Measurements from ENCODE around the gene CUBN. TPM values are rescaled to one million over a fixed set of nuclear protein-coding genes. Genes with fewer than 3 reads are reported as not detected.

Gene CUBN
- total RNA-seq: 10 to 100 TPM in 1 of 8 experiments, 1 to 10 TPM in 5, under 1 TPM in 2; 0.58 to 23.2 (median 1.4) TPM

DNA sequence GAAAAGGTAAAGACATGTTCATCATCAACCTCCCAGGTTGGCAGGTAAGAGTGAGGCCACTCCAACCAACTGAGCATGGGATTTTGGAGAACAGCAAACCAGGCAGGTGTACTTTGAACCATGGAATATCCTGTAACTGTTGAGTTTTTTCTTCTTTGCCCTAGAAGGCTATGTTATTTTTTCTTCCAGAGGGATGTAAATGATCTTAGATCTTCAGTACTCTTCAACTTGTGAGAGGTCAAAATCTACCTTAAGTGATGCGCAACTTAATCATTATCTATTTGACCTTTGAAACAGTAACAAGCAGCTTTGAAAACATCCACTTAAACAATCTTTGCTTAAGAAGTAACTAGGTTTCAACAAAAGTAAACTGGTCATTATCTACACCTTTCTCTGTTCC lies at the start of gene CUBN:
Gene CUBN (minus strand): TSS at position 71 of the 400 bp plus-strand sequence. CDS start 46 bp downstream, at position 25.
- ATAC-seq (replicated peaks in 6 of 8): no peak
- in situ Hi-C loops (cut with MboI; ENCODE audit: low pct_unique_long_range_greater_than_20kb in 2 of 9, low sequenced_read_pairs in 9 of 9, unreplicated experiment in 9 of 9): no loop called here
- H3K4me3 ChIP-seq: no peak within 1 kb of the TSS
- H3K4me1 ChIP-seq (replicated peaks in 1 of 2): peaks cover 5 to 11% of the 10 kb centered on the region in 2 donors
- 88 to 100% (median 100%) methylated on average over 1 of the region's 1 CpG; no CpG with 5 or more reads in 2 of the 10 experiments for WGBS, 10 experiments
- no peak within 1 kb of the TSS for H3K27ac ChIP-seq

GRCh38 chr10:17179002-17179401 lies 49.4 kb upstream of the CUBN start:
- WGBS, 10 experiments: 42 to 94% (median 84%) methylated on average over 3 of the region's 3 CpGs; no CpG with 5 or more reads in 3 of the 10 experiments
- in situ Hi-C loops (cut with MboI; ENCODE audit: low pct_unique_long_range_greater_than_20kb in 2 of 9, low sequenced_read_pairs in 9 of 9, unreplicated experiment in 9 of 9): no loop called here
- Histone ChIP-seq H3K4me3 (no peak overlapping the region), H3K4me1 (replicated peaks in 1 of 2) (peaks cover 0 to 2% of the 10 kb centered on the region in 2 donors), H3K27ac (no peak overlapping the region)
- no peak for ATAC-seq (replicated peaks in 6 of 8)

DNA sequence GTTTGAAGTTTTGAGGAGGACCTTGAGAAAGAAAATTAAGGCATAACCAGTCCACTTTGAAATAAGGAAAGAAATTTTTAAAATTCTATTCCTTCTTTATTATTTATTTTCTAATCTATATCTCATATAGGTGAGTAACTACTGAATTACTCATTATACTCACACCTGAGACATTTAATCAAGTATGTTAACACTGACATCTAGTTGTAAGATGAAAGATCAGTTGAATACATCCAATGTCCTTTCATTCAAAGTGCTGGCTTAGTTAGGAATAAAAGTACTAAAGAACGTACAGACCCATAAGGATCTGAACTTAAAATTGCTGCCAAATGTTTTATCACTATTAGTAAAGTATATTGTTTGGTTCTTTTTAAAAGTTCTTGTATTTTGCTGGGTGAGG lies 48.4 kb upstream of the CUBN start:
- Histone ChIP-seq H3K4me3 (no peak overlapping the region), H3K4me1 (replicated peaks in 1 of 2) (peaks cover 0 to 2% of the 10 kb centered on the region in 2 donors), H3K27ac (no peak overlapping the region)
- in situ Hi-C loops (cut with MboI; ENCODE audit: low pct_unique_long_range_greater_than_20kb in 2 of 9, low sequenced_read_pairs in 9 of 9, unreplicated experiment in 9 of 9): no loop called here
- WGBS, 10 experiments: 75 to 100% (median 100%) methylated on average over 1 of the region's 1 CpG; no CpG with 5 or more reads in 2 of the 10 experiments
- ATAC-seq (replicated peaks in 6 of 8): no peak

DNA sequence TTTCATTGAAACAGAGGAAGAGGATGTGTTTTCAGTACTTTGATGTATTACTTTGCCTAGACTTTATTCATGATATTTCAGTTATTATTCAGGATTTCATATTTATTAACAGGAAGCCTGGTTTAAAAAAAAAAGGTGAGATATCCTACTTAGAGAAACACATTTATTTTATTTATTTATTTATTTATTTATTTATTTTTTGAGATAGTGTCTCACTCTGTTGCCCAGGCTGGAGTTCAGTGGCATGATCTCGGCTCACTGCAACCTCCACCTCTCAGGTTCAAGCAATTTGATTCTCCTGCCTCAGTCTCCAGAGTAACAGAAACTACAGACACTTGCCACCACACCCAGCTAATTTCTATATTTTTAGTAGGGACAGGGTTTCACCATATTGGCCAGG lies 47.4 kb upstream of the CUBN start:
- Histone ChIP-seq H3K4me3 (no peak overlapping the region), H3K27ac (no peak overlapping the region), H3K4me1 (replicated peaks in 1 of 2) (peaks cover 0 to 2% of the 10 kb centered on the region in 2 donors)
- no peak for ATAC-seq (replicated peaks in 6 of 8)
- 86 to 100% (median 100%) methylated on average over 1 of the region's 1 CpG; no CpG with 5 or more reads in 4 of the 10 experiments for WGBS, 10 experiments
- in situ Hi-C loops (cut with MboI; ENCODE audit: low pct_unique_long_range_greater_than_20kb in 2 of 9, low sequenced_read_pairs in 9 of 9, unreplicated experiment in 9 of 9): no loop called here

DNA sequence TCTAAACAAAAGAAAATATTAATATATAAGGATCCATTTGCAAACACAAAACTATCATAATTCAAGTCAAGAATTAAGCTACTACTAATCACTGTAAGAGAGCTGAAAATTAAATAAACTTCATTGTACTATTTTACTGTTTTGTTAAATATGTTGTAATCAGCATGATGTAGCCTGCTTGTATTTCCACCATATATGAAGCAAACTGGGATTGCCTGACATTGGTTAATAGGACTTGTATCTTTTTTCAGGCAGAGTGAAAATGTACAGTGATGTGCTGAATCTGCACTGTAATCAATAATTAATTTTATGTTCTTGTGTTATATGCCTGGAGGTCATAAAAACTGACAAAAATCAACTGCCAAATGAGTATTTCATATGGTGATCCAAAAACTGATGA lies 46.5 kb upstream of the CUBN start:
- Histone ChIP-seq H3K4me3 (no peak overlapping the region), H3K27ac (no peak overlapping the region), H3K4me1 (replicated peaks in 1 of 2) (no peaks in the 10 kb centered on the region)
- no peak for ATAC-seq (replicated peaks in 6 of 8)
- in situ Hi-C loops (cut with MboI; ENCODE audit: low pct_unique_long_range_greater_than_20kb in 2 of 9, low sequenced_read_pairs in 9 of 9, unreplicated experiment in 9 of 9): no loop called here

GRCh38 chr10:17175551-17175950 lies 45.9 kb upstream of the CUBN start:
- 43 to 65% (median 60%) methylated on average over 1 to 4 of the region's 4 CpGs; no CpG with 5 or more reads in 1 of the 10 experiments for WGBS, 10 experiments
- no peak overlapping the region for H3K4me3 ChIP-seq
- no peaks in the 10 kb centered on the region for H3K4me1 ChIP-seq (replicated peaks in 1 of 2)
- H3K27ac ChIP-seq: no peak overlapping the region
- in situ Hi-C loops (cut with MboI; ENCODE audit: low pct_unique_long_range_greater_than_20kb in 2 of 9, low sequenced_read_pairs in 9 of 9, unreplicated experiment in 9 of 9): no loop called here
- peak in 2 of 8 experiments; percentile 29 to 36 for ATAC-seq (replicated peaks in 6 of 8)

GRCh38 chr10:17174626-17175025 lies 45.0 kb upstream of the CUBN start:
- no peak for ATAC-seq (replicated peaks in 6 of 8)
- Histone ChIP-seq H3K4me1 (replicated peaks in 1 of 2) (no peaks in the 10 kb centered on the region), H3K27ac (no peak overlapping the region), H3K4me3 (no peak overlapping the region)
- in situ Hi-C loops (cut with MboI; ENCODE audit: low pct_unique_long_range_greater_than_20kb in 2 of 9, low sequenced_read_pairs in 9 of 9, unreplicated experiment in 9 of 9): no loop called here

DNA sequence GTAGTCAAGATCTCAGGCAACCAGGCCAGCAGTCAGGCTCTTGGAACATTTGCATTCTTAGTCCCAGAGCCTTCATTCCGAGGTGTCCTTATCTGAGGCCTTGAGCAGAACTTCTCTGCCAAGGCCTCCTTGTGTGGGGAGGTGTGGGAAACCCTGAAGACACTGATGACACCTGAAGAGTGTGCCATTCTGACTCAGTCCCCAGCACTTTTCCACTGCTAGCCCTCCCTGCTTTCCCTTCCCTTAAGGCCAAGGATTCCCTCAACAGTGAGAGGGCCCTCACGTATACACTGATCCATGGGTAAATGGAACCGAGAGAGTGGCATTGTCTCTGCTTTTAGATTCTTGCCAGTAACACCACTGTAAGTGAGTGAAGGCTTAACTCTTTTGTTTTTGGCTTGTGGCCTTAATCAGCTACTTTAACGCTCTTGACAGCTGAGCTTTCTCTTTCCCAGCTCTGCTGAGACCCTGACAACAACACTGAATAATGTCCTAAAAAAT lies 41.6 kb upstream of the CUBN start:
- WGBS, 10 experiments: 67 to 100% (median 89%) methylated on average over 1 to 4 of the region's 4 CpGs; no CpG with 5 or more reads in 2 of the 10 experiments
- in situ Hi-C loops (cut with MboI; ENCODE audit: low pct_unique_long_range_greater_than_20kb in 2 of 9, low sequenced_read_pairs in 9 of 9, unreplicated experiment in 9 of 9): no loop called here
- no peak overlapping the region for H3K4me3 ChIP-seq
- ATAC-seq (replicated peaks in 6 of 8): peak in 1 of 8 experiments; percentile 39
- H3K4me1 ChIP-seq (replicated peaks in 1 of 2): no peaks in the 10 kb centered on the region
- no peak overlapping the region for H3K27ac ChIP-seq

GRCh38 chr10:17169803-17170202 lies 40.2 kb upstream of the CUBN start:
- 66 to 100% (median 85%) methylated on average over 1 to 4 of the region's 4 CpGs for WGBS, 10 experiments
- H3K4me3 ChIP-seq: no peak overlapping the region
- in situ Hi-C loops (cut with MboI; ENCODE audit: low pct_unique_long_range_greater_than_20kb in 2 of 9, low sequenced_read_pairs in 9 of 9, unreplicated experiment in 9 of 9): no loop called here
- H3K27ac ChIP-seq: no peak overlapping the region
- no peaks in the 10 kb centered on the region for H3K4me1 ChIP-seq (replicated peaks in 1 of 2)
- no peak for ATAC-seq (replicated peaks in 6 of 8)

GRCh38 chr10:17166699-17167098 lies 37.1 kb upstream of the CUBN start:
- Histone ChIP-seq H3K4me3 (no peak overlapping the region), H3K4me1 (replicated peaks in 1 of 2) (no peaks in the 10 kb centered on the region), H3K27ac (no peak overlapping the region)
- in situ Hi-C loops (cut with MboI; ENCODE audit: low pct_unique_long_range_greater_than_20kb in 2 of 9, low sequenced_read_pairs in 9 of 9, unreplicated experiment in 9 of 9): no loop called here
- WGBS, 10 experiments: 70 to 100% (median 81%) methylated on average over 1 to 3 of the region's 3 CpGs; no CpG with 5 or more reads in 4 of the 10 experiments
- no peak for ATAC-seq (replicated peaks in 6 of 8)

DNA sequence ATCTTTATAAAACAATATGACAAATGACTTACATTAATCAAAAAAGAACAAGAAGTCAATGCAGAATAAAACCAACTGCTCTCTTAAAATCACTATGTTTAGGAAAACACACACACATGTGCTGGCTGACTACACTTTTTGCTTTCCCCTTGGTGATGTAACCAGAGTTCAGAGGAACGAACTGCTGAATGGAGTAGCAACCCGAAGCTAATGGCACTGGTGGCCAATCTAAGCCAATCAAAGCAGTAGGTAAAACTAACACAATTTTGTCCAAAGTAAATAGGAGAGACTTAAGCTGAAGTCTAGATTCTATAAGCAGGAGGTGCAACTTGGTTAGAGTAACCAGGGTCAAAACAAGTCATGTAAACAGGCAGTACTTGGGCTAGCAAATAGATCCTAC lies 33.2 kb upstream of the CUBN start:
- Histone ChIP-seq H3K27ac (no peak overlapping the region), H3K4me1 (replicated peaks in 1 of 2) (no peaks in the 10 kb centered on the region), H3K4me3 (no peak overlapping the region)
- 60 to 100% (median 89%) methylated on average over 1 to 2 of the region's 2 CpGs; no CpG with 5 or more reads in 3 of the 10 experiments for WGBS, 10 experiments
- ATAC-seq (replicated peaks in 6 of 8): no peak
- in situ Hi-C loops (cut with MboI; ENCODE audit: low pct_unique_long_range_greater_than_20kb in 2 of 9, low sequenced_read_pairs in 9 of 9, unreplicated experiment in 9 of 9): no loop called here

GRCh38 chr10:17161775-17162174 lies 32.2 kb upstream of the CUBN start:
- no peak overlapping the region for H3K27ac ChIP-seq
- WGBS, 10 experiments: 33 to 89% (median 60%) methylated on average over 1 to 3 of the region's 3 CpGs; no CpG with 5 or more reads in 1 of the 10 experiments
- H3K4me3 ChIP-seq: no peak overlapping the region
- peak in 2 of 8 experiments; percentile 66 to 70 for ATAC-seq (replicated peaks in 6 of 8)
- in situ Hi-C loops (cut with MboI; ENCODE audit: low pct_unique_long_range_greater_than_20kb in 2 of 9, low sequenced_read_pairs in 9 of 9, unreplicated experiment in 9 of 9): no loop called here
- no peaks in the 10 kb centered on the region for H3K4me1 ChIP-seq (replicated peaks in 1 of 2)

DNA sequence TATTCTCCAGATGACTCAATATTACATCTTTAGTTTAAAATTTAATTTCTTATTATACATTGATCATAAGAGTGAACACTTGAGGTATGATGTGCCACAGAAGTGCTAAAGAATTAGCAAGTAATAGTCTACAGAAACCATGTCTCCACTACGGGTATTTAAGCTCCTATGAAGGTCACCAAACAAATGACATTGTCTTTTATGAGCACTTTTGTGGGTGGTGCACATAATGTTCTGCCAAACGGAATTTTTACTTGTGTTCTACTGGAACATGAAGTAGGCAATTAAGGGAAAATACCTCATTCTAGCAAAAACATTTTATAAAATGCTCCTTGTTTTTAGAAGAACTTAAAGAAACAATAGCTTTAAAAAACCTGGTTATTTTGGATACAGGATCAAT lies 27.4 kb upstream of the CUBN start:
- Histone ChIP-seq H3K27ac (no peak overlapping the region), H3K4me1 (replicated peaks in 1 of 2) (no peaks in the 10 kb centered on the region), H3K4me3 (no peak overlapping the region)
- WGBS, 10 experiments: 36 to 91% (median 83%) methylated on average over 1 to 2 of the region's 2 CpGs; no CpG with 5 or more reads in 1 of the 10 experiments
- in situ Hi-C loops (cut with MboI; ENCODE audit: low pct_unique_long_range_greater_than_20kb in 2 of 9, low sequenced_read_pairs in 9 of 9, unreplicated experiment in 9 of 9): no loop called here
- ATAC-seq (replicated peaks in 6 of 8): no peak

DNA sequence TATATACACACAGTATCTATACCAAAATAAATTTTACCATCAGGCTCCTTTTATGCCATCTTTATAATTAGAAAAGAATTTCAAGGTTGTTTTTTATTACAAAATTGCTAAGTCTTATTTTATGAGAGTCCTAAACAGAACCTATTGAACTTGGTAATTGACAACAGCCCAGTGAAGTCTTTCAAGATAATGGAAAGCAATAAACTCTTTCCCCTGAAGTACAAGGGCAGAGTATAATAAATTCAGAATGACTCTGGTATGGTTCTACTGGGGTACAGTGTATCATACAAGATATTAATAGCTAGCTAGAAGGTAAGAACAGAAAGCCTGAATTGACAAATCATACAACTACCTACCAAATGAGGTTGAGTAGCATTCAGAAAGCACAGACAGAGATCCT lies 26.2 kb upstream of the CUBN start:
- no peak for ATAC-seq (replicated peaks in 6 of 8)
- Histone ChIP-seq H3K4me3 (no peak overlapping the region), H3K4me1 (replicated peaks in 1 of 2) (no peaks in the 10 kb centered on the region), H3K27ac (no peak overlapping the region)
- in situ Hi-C loops (cut with MboI; ENCODE audit: low pct_unique_long_range_greater_than_20kb in 2 of 9, low sequenced_read_pairs in 9 of 9, unreplicated experiment in 9 of 9): no loop called here
